Measurements from ENCODE around the gene GEMIN5.
"Not testable (repeated sequence)": the region's sequence is repeated elsewhere in the genome, so short reads cannot be mapped to it uniquely, and the experiment has no call there.

Gene GEMIN5

GRCh38 chr5:154937718-154938466 is at the start of gene GEMIN5:
GEMIN5 (minus strand) TSS chr5:154938211; CDS start chr5:154938133, 78 bp downstream.
- peak; percentile 94 for DNase-seq

- no peak for DNase-seq
These were observed 48.1 kb upstream of the GEMIN5 start for GRCh38 chr5:154986151-154986550.

DNA sequence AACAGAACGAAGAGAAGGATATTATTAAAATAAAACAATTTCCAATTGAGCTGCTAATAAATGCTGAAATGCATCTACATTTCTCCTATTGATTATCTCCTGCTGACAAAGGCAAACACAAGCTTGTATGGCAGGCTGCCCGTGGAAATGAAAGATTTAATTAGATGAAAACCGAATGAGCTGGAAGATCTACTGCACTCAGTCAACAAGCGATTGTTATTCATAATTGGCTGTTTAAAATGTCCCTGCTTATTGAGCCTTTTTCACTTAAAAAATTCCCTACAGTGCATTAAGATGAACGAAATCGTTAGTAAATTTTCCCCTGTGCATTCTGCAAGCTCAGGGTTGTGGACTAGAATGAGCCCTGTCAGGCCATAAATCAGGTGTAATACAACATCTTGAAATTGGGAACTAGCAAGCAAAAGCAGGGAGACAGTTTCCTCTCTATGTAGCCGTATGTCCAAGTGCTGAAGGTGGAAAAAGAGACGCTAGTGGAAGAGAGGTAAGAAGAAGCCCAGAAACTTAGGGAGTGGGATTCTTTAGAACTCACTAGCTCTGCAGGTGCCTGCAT is 47.0 kb upstream of the GEMIN5 start:
- DNase-seq = no peak

- not testable (repeated sequence) for DNase-seq
These were observed 40.3 kb upstream of the GEMIN5 start for GRCh38 chr5:154978294-154978693.

- no peak for DNase-seq
These were observed 39.4 kb upstream of the GEMIN5 start for GRCh38 chr5:154977409-154977808.

DNA sequence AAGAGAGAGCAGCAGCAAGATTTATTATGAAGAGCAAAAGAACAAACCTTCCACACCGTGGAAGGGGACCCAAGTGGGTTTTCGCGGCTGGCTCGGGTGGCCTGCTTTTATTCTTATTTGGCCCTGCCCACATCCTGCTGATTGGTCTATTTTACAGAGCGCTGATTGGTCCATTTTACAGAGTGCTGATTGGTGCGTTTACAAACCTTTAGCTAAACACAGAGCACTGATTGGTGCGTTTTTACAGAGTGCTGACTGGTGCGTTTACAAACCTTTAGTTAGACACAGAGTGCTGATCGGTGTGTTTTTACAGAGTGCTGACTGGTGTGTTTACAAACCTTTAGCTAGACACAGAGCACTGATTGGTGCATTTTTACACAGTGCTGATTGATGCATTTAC is 38.1 kb upstream of the GEMIN5 start:
- DNase-seq = not testable (repeated sequence)

DNA sequence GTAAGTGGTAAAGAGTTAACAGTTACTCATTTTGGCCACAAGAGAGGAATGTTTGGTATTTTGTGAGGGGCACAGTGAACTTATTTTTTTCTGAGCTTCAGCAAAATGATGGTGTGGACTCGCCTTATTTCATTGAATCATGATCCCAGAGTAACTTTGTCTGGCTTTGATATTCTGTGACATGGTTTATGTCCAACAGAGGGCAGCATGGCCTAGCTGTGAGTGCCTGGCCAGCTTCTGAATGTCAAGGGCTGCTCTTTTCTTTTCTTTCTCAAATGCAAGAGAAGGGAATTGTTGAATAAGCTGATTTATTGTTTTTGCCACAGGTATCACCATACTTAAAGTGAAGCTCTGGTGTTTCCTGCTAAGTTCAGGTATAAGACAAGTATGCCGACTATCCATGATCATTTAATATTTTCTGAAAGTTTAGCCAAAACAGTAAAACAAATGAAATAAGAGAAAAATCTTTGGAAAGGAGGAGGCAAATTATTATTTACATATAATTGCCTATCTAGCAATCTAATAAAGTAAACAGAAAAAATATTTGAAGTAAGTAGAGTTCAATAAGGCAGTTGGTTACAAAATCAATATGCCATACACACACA is 34.6 kb upstream of the GEMIN5 start:
- DNase-seq = peak; percentile 38

GRCh38 chr5:154971501-154971900 is 33.5 kb upstream of the GEMIN5 start:
- no peak for DNase-seq

DNA sequence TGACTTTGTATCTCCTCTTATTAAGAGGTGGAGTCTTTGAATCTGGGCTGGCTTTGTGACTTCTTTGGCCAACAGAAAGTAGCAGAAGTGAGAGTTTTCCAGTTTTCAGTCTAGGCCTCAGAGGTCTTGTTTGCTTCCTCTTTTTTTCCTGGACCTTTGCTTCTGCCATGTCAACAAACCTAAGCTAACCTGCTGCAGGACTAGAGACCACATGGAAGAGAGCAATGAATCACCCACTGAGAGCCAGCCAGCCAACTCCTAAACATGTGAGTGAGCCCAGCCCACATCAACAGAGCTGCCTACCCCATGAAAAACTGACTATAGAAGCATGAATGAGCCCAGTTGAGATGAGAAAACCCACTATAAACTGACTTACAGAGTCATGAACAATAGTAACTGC is 32.7 kb upstream of the GEMIN5 start:
- DNase-seq = no peak

DNA sequence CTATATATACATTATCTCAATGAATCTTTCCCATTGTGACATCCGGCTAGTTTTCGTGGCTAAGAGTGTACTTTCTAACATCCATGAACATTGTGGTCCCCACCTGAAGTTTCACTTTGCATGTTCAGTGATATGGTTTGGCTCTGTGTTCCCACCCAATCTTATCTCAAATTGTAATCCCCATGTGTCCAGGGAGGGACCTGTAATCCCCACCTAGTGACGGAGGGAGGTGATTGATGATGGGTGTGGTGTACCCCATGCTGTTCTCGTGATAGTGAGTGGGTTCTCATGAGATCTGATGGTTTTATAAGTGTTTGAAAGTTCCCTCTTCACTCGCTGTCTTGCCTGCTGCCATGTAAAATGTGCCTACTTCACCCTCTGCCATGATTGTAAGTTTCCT is 30.9 kb upstream of the GEMIN5 start:
- no peak for DNase-seq

GRCh38 chr5:154967421-154968024 is 29.5 kb upstream of the GEMIN5 start:
- no peak for DNase-seq

- no peak for DNase-seq
These were observed 28.9 kb upstream of the GEMIN5 start for GRCh38 chr5:154966874-154967273.

DNA sequence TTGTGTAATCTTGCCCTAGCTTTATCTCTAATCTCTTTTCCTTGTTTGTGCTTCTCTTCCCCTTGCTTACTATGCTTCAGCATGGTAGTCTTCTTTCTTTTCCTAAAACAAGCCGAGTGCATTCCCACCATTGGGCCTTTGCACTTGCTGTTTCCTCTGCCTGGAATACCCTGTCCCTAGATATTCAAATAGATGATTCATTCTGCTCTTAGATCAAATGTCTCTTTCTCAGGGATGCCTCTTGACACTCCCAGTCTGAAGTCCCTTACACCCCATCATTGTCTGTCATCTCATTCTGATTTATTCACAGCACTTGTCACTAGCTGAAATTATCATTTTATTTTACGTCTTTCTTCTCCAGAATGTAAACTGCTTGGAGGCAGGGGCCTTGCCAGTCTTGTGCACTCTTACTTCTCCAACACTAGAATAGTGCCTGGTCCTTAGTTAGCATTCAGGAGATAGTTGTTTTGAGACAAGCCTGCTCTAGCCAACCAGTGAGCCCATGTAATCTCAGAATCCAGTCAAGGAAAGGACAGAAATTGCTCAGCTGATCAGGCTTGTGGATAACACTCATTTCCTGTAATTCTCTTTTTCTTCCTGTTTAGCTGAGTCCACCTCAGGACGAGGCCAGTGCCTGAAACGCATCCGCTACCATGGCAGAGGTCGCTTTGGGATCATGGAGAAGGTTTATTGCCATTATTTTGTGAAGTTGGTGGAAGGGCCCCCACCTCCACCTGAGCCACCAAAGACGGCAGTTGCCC is 28.2 kb upstream of the GEMIN5 start:
- no peak for DNase-seq

DNA sequence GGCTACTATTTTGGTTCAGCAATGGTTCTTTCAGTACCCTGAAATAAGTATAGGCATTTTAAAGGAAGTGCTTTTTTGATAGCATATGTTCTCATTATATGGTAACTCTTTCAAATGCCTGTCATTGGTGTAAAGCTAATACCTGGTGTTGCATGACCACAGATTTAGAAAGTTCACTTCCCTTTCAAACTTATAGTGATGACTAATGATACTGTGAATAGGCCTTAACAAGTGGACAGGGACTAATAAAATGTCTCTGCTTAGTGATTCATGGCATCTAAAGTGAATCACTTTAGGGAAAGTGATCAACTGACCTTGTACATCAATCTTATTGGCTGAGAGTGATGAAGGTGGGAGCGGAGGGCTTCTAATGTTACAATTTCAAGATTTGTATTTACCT is 24.5 kb upstream of the GEMIN5 start:
- DNase-seq = no peak

DNA sequence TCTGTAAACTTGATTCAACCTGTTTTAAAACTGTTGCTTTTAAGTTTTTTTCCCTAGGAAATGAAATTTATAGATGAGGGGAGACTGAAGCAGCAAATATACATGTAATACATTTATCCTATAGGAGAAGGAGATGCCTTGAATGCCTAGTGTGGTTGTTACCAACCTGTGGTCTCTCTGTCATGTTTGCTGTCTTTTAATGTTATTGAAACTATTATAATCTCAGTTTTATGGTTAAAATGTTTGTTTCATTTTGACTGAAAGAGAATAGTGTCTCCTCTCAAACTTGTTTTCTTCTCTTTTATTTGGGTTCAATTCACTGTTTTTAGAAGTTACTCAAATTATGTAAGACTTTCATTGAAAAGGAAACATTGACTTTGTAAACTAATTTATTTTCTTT is 18.7 kb upstream of the GEMIN5 start:
- no peak for DNase-seq

- no peak for DNase-seq
These were observed 11.8 kb upstream of the GEMIN5 start for GRCh38 chr5:154949781-154950180.

- DNase-seq = no peak
These were observed 10.3 kb upstream of the GEMIN5 start for GRCh38 chr5:154948313-154948712.

- no peak for DNase-seq
These were observed 9.8 kb upstream of the GEMIN5 start for GRCh38 chr5:154947778-154948177.

DNA sequence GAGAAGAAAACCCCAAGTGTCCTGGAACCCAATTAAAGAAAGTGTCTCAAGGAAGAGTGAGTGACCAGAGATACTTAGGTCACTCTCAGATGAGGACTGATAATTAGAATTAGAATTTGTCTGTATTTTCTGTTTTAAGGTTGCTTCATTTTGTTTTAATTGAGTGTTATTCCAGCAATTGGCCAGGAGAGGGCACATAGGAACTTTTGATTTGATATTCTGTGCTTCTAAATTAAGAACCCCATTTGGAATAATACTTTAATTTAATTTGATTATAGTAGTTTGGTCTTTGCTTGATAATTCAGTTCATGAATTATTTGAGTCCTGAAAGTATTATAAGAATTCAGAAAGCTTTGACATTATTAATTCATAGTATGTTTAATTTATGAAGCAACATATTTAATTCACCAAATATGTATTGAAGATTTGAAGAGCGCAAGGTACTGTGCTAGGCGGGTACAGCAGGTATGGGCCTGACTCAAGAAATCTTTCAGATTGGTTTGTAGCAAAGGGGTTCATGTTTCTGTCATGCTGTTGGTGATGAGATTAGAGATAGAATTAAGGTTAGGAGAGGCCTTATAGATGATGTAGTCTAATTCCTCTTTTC is 7.8 kb upstream of the GEMIN5 start:
- peak; percentile 21 for DNase-seq

- no peak for DNase-seq
These were observed 6.7 kb upstream of the GEMIN5 start for GRCh38 chr5:154944716-154945115.

DNA sequence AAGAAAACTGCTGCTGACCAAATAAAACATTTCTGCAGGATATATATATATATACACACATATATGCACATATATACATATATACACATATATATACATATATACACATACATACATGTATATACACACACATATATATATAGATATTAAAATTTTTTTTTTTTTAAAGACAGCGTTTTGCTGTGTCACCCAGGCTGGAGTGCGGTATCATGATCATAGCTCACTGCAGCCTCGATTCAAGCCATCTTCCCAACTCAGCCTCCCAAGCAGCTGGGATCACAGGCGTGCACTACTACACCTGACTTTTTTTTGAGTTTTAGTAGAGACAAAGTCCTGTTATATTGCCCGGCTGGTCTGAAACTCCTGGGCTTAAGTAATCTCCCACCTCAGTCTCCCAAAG is 5.5 kb upstream of the GEMIN5 start:
- DNase-seq = no peak

DNA sequence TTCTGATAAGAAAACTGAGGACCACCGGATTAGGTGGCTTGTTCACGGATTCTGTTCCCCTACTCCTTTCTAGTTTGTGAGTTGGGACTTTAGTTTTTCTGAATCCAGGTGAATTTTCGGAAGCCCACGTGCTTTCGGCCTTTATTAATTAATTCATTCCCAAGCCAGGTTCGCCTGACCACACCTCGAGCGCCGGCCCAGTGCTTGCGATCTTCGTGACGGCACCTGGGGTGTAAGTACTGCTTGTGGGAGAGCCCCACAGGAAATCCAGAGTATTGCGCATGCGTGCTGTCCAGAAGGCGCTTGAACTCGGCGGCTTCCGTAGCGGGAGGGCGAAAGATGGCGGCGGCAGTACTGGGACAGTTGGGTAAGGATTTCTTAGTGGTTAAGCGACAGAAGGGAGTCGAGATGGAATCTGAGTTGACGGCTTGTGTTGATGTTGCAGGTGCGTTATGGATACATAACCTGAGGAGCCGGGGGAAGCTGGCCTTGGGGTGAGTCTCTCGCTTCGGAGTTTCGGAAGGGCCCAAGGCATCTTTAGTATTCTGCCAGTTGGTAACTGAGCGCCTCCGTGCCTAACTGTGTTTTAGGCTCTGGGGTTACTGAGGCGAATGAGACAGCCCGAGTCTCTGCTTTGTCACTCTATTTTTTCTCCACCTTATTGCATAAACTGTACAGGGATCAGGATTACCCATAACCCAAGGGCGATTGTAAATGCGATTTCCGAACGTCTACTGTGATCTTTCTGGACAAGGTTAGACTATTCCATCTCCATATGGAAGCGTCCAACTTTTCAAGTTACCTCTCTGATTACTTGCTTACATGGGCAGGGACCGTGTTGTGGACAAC is 3.0 kb upstream of the GEMIN5 start, which contains the start of gene MRPL22:
TSS of gene MRPL22 (plus strand) at position 302 of the 849 bp plus-strand sequence. CDS start at position 340, 38 bp downstream.
- peak; percentile 96 for DNase-seq

All from retina (tissue), 1 donor.